HUES64 (cell line): ENCODE measurements around the gene DHH.

Experiments used
- H3K27ac ChIP-seq: 2 replicates; pipeline ENCODE4 v1.7.0; 2013; ENCODE audit warnings: low read depth, low read length, inconsistent platforms
- H3K27me3 ChIP-seq: 2 replicates; pipeline ENCODE4 v1.6.1; 2013; ENCODE audit warnings: mild to moderate bottlenecking, low read length; ENCODE audit not compliant: insufficient read depth
- H3K36me3 ChIP-seq: 2 replicates; pipeline ENCODE4 v1.6.1; 2013; ENCODE audit warnings: mild to moderate bottlenecking, low read length; ENCODE audit not compliant: insufficient read depth
- H3K4me1 ChIP-seq: 2 replicates; pipeline ENCODE4 v1.6.1; 2013; ENCODE audit warnings: mild to moderate bottlenecking, low read length, moderate library complexity; ENCODE audit not compliant: insufficient read depth
- H3K4me3 ChIP-seq: 2 replicates; pipeline ENCODE4 v1.5.1; 2013; ENCODE audit warnings: mild to moderate bottlenecking, low read length, moderate library complexity
- H3K9ac ChIP-seq: 2 replicates; pipeline ENCODE4 v1.6.1; 2013; ENCODE audit warnings: mild to moderate bottlenecking, low read depth, low read length
- H3K9me3 ChIP-seq: 2 replicates; pipeline ENCODE4 v1.6.1; 2013; ENCODE audit warnings: low read depth, low read length; ENCODE audit not compliant: insufficient read depth
- WGBS: fragments of 150-250, 120-280 bp; methylation state at CpG from one replicate; pipeline ENCODE4 v1.1.7; 2013; ENCODE audit warnings: missing lambda C conversion rate; 5-methylcytosine and 5-hydroxymethylcytosine counted together

Gene DHH

DNA sequence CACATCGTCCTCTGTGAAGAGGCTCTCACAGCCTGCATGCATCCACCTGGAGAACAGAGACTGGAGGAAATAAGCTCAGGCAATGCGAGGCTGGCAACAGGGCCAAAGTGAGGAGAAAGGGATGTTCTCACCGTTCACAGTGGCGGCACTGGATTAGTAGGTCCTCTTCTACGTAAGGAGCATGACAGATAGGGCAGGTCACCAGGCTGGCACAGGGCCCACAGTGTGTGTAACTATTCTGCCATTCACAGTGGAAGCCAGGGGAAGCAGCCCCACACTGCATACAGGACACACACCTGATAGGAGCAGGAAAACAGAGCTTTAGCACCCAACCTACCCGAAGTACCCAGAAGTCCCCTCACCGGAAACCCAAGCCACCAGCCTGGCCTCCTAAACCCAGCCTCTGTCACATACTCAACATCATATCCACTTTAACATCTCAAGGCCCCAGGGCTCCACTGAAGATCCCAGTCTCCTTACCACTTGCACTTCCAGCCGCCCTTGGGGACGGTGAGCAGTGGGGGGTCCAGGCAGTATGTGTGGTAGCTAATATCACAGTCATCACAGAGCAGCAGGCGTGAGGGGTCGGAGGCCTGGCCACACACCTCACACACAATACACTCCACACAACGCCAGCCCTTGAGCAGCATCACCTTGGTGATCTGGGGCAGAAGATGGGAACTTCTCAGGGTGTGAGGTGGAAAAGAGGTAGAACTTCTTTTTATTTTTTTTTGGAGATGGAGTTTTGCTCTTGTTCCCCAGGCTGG, 48.3 kb downstream of the DHH start:
- H3K27ac ChIP-seq, result no peak overlapping the region
- no peaks in the 10 kb centered on the region for H3K4me1 ChIP-seq
- H3K27me3 ChIP-seq, result no peaks in the 10 kb centered on the region
- no peak overlapping the region for H3K9ac ChIP-seq
- H3K9me3 ChIP-seq, result no peaks in the 10 kb centered on the region
- peaks cover 98% of the 10 kb centered on the region for H3K36me3 ChIP-seq
- 97% methylated on average over 11 of the region's 12 CpGs for WGBS
- H3K4me3 ChIP-seq, result no peak overlapping the region

DNA sequence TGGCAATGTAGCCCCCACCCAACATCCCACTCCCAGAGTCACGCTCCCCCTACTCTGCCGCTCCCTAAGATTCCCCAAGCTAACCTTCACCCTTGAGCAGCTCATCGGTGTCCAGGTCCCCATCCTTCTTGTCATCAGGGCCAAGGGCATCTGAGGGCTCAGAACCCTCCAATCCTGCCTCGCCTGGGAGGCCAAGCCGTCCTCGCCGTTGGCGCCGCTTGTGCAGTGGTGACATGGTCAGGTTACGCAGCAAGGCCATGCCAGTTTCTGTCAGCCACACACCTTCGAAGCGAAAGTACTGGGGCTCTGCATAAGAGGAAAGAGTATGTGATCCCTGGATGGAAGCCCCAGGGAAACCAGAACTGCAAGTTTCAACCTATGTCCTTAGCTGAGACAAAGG, 49.9 kb downstream of the DHH start:
- Histone ChIP-seq H3K36me3 (peaks cover 98% of the 10 kb centered on the region), H3K9ac (no peak overlapping the region), H3K9me3 (no peaks in the 10 kb centered on the region), H3K4me3 (no peak overlapping the region), H3K4me1 (no peaks in the 10 kb centered on the region), H3K27ac (no peak overlapping the region), H3K27me3 (no peaks in the 10 kb centered on the region)
- 96% methylated on average over 12 of the region's 12 CpGs for WGBS

DNA sequence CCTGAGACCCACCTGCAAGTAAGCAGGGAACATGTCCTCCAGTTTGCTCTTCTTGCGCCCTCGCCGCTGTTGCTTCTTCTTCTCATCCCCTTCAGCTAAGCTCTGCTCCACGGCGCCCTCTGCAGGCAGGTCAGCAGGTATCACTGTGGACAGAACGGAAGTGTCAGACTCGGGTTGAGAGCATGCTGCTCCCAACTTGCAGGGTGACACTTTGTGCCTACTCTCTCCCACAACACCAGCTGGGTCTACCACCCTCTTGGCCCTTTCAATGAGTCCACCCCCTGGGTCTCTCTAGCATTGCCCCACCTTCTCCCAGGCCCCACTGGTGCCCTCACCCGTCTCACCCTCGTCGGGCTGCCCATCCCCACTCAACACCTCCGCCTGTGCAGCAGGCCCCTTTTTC, 50.7 kb downstream of the DHH start:
- Histone ChIP-seq H3K4me3 (no peak overlapping the region), H3K9ac (no peak overlapping the region), H3K27me3 (no peaks in the 10 kb centered on the region), H3K27ac (no peak overlapping the region), H3K4me1 (no peaks in the 10 kb centered on the region), H3K36me3 (peaks cover 98% of the 10 kb centered on the region), H3K9me3 (no peaks in the 10 kb centered on the region)
- WGBS, result 73% methylated on average over 11 of the region's 11 CpGs

DNA sequence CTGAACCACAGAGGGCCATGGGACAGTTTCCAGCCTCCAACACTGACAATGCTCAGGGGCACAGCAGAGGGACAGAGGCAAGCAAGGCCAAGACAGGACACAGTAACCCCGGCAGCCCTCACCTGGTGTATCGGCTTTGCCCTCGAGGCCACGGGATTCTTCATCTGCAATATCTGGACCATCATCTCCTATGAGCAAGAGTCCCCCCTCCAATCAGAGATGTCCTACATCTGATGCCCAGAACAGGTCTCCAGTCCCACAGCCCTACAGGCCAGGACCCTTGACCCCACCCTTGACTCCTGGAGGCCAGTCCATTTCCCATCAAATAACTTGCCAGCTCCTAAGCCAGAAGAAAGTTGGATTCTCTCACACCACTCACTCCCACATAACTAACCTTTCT, 51.4 kb downstream of the DHH start:
- WGBS, result 95% methylated on average over 4 of the region's 4 CpGs
- H3K27me3 ChIP-seq, result no peaks in the 10 kb centered on the region
- H3K4me1 ChIP-seq, result no peaks in the 10 kb centered on the region

DNA sequence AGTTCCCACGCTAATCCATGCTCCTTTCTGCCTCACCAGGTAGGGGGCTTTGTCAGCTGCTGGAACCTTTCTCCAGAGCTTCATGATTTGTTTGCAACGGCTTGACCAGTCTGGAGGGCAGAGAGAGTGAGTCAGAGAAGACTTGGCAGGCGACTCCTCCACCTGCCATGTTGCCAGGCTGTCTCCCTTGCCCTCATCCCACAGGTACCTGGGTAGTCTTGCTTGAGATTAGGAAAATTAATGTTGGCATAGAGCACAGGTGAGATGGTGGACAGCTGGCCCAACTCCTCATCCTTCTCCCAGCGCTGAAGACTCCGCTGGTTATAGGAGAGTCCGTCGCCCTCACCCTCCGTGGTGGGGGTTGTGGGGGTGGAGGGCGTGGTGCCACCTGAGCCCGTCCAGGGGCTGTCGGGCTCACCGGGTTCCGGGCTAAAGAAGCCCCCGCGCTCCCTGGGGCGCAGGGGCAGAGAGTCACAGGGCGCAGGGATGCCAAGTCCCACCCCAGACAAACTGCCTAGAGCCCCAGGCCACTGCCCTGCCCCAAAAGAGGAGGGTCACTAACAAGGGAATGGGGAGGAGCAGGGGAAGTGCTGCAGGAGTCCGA, 52.6 kb downstream of the DHH start:
- H3K27me3 ChIP-seq, result no peaks in the 10 kb centered on the region
- no peak overlapping the region for H3K4me3 ChIP-seq
- peaks cover 100% of the 10 kb centered on the region for H3K36me3 ChIP-seq
- WGBS, result 95% methylated on average over 18 of the region's 18 CpGs
- H3K4me1 ChIP-seq, result no peaks in the 10 kb centered on the region
- H3K9me3 ChIP-seq, result no peaks in the 10 kb centered on the region
- H3K9ac ChIP-seq, result no peak overlapping the region
- H3K27ac ChIP-seq, result no peak overlapping the region

More for the DNA sequence above, 51.4 kb downstream of the DHH start:
- no peak overlapping the region for H3K9ac ChIP-seq
- no peak overlapping the region for H3K4me3 ChIP-seq
- H3K36me3 ChIP-seq, result peaks cover 98% of the 10 kb centered on the region
- no peaks in the 10 kb centered on the region for H3K9me3 ChIP-seq
- H3K27ac ChIP-seq, result no peak overlapping the region

DNA sequence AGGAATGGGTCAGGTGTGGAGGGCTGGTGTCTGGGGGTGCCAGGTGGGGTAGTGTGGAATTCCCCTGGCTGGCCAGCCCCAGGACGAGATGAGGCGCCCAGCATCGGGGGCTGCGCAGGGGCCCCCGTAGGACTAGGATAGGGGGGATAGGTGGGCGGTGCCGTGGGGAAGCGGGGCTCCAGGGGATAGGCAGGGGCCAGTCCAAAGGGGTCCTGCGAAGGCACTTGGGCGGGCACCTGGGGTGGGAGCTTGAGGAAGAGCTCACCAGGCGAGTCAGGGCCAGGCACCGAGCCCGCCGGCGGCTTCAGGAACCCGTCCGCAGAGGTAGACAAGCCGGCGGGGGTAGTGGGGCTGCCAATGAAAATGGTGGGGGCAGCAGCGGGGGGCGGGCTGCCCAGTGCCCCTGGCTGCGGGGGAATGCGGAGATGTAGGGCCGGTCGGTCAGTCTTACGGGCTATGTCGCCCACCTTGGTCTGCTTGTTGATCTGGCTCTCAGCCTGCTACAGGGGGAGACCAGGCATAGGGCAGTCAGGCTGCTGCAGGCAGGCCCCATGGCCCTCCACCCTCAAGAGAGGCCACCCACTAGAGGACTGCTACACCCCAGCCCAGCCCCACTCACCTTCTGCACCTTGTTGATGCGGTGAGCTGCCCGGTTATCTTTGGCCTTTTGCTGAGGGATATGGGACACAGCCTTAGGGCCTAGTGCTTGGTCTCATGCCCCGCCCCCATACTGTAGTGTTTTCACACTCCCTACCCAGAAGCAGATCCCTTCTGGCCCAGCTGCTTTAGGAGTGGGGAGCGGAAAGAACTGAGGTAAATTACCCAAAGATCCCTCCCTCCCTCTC, 53.3 kb downstream of the DHH start:
- Histone ChIP-seq H3K27ac (no peak overlapping the region), H3K9me3 (no peaks in the 10 kb centered on the region), H3K4me3 (no peak overlapping the region), H3K27me3 (no peaks in the 10 kb centered on the region), H3K36me3 (peaks cover 99% of the 10 kb centered on the region), H3K4me1 (no peaks in the 10 kb centered on the region), H3K9ac (no peak overlapping the region)
- 97% methylated on average over 31 of the region's 31 CpGs for WGBS

DNA sequence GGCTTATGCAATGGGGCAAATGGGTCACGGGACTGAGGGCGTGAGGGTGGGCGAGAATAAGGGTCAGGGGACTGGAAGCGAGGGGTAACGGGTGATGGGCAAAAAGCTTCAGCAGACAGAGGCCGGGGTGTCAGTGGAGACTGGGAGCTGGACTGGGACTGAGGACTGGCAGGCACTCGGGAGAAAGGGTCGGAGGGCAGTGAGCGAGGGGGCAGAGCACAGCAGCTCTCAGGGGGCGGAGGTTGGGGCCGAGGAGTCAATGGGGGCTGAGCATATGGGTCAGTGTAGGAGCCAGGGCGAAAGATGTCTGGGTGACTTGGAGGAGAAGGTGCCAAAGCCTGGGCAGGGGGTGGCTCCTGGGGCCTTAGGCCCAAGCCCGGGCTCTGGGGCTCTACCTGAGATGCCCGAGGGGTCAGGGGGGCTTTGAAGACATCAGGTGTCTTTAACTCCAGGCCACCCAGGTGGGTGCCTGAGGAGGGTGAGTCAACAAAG, 54.2 kb downstream of the DHH start:
- Histone ChIP-seq H3K9me3 (no peaks in the 10 kb centered on the region), H3K27ac (no peak overlapping the region), H3K27me3 (no peaks in the 10 kb centered on the region), H3K4me3 (no peak overlapping the region), H3K36me3 (peaks cover 97% of the 10 kb centered on the region), H3K9ac (no peak overlapping the region), H3K4me1 (no peaks in the 10 kb centered on the region)
- WGBS, result 95% methylated on average over 14 of the region's 14 CpGs

DNA sequence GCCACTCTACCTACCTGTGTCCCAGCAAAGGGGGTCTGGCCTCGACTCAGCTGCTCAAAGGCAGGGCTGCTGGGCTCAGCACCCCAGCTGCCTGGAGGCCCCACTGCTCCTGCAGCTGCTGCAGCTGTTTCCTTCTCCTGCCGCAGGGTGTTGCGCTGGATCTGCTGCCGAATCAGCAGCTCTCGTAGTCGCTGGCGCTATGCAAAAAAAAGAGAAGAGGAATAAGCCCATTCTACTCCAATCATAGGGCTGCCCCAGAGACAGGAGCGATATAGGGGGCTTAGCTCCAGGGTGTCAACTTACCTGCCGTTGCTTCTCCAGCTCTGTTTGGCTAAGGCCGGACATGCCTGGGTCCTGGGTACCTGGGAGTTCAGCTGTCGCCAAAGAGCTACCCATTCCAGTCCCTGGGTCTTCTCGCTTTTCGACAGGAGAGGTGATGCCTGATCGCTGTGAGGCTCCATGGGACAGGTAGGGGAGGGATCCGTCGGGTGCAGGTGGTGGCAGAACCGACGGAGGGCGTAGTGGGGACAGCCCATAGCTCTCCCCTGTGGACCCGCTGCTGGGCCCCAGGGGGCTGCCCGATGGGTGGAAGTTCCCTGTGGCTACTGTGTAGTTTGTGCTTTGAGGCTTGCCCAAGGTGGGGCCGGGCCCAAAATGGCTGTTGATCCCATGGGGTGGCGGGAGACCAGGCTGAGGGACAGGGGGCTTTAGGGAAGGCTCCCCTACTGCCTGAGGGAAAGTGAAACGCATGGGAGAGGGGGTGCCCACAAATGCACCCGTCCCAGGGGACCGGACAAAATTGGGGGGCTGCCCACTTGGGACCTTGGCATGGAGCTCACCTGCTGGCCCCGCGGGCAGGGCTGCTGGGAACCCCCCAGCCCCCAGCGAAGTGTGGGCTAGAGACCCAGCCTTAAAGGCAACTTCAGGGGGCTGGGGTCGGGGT, 54.9 kb downstream of the DHH start:
- Histone ChIP-seq H3K4me1 (no peaks in the 10 kb centered on the region), H3K9ac (no peak overlapping the region), H3K27me3 (no peaks in the 10 kb centered on the region), H3K27ac (no peak overlapping the region), H3K9me3 (no peaks in the 10 kb centered on the region), H3K4me3 (no peak overlapping the region), H3K36me3 (peaks cover 97% of the 10 kb centered on the region)
- 96% methylated on average over 30 of the region's 30 CpGs for WGBS

DNA sequence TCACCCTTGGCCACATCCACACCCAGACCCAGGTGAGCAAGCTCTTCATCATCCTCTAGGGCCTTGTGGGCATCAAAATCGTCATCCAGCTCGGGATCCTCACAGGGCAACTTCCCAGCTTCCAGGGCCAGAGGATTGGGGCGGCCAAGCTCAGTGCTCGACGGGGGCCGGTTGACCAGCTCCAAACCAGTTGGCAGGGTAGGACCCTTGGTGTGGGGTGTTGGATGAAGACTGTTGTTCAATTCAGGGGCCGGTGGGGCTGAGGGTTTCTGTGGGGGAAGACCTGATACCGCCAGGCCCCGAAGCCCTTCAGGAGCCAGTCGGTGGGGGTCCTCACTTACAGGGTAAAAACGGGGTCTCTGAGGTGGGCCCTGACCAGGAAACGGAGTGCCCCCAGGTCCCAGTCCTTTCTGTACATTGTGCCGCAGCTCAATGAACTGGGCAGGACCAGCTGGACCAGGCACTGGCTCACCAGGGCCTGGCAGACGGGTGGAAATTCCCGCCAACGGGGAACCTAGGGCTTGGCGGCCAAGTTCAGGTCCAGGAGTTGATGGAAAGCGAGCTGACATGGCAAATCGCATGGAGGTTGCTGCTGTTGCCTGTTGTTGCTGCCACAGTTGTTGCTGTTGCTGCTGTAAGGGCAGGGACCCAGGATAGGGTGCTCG, 56.2 kb downstream of the DHH start:
- H3K4me3 ChIP-seq, result no peak overlapping the region
- no peak overlapping the region for H3K9ac ChIP-seq
- H3K27ac ChIP-seq, result no peak overlapping the region
- no peaks in the 10 kb centered on the region for H3K27me3 ChIP-seq
- no peaks in the 10 kb centered on the region for H3K4me1 ChIP-seq
- no peaks in the 10 kb centered on the region for H3K9me3 ChIP-seq
- WGBS, result 94% methylated on average over 20 of the region's 20 CpGs
- peaks cover 98% of the 10 kb centered on the region for H3K36me3 ChIP-seq

DNA sequence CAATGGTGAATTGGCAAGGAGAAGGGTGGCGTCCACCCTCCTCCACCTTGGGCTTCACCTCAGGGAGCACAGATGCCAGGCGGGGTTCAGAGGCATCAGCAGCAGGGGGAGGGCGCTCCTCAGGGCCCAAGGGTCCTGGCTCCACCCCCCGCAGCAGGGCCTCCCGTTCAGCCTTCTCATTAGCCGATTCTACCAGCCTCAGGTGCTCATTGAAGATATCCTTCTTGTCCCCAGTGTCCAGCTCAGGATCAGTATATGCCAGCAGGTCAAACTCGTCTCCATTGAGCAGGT, 56.7 kb downstream of the DHH start:
- no peaks in the 10 kb centered on the region for H3K9me3 ChIP-seq
- H3K9ac ChIP-seq, result no peak overlapping the region
- H3K4me3 ChIP-seq, result no peak overlapping the region
- no peaks in the 10 kb centered on the region for H3K27me3 ChIP-seq
- 94% methylated on average over 7 of the region's 7 CpGs for WGBS
- no peaks in the 10 kb centered on the region for H3K4me1 ChIP-seq
- H3K36me3 ChIP-seq, result peaks cover 98% of the 10 kb centered on the region
- H3K27ac ChIP-seq, result no peak overlapping the region
